ENCODE measurements around the gene ANKRD36B.
A peak's percentile ranks its signal among the peaks of the same experiment; 100 is the strongest.
"Not testable (repeated sequence)": the region's sequence is repeated elsewhere in the genome, so short reads cannot be mapped to it uniquely, and the experiment has no call there.

The ANKRD36B gene

GRCh38 chr2:97548536-97548935 is 41.1 kb downstream of the ANKRD36B start:
- DNase-seq = not testable (repeated sequence)

GRCh38 chr2:97546711-97547110 is 43.0 kb downstream of the ANKRD36B start:
- no peak for DNase-seq

GRCh38 chr2:97544911-97545310 is 44.8 kb downstream of the ANKRD36B start:
- DNase-seq = not testable (repeated sequence)

GRCh38 chr2:97525904-97526303 is 63.8 kb downstream of the ANKRD36B start:
- DNase-seq = not testable (repeated sequence)

GRCh38 chr2:97523816-97524215 is 65.9 kb downstream of the ANKRD36B start:
- not testable (repeated sequence) for DNase-seq

- not testable (repeated sequence) for DNase-seq
Observed at GRCh38 chr2:97522916-97523555, 66.6 kb downstream of the ANKRD36B start.

- DNase-seq = not testable (repeated sequence)
Observed at GRCh38 chr2:97495651-97496050, 94.0 kb downstream of the ANKRD36B start.

- DNase-seq = peak; percentile 16
Observed at GRCh38 chr2:97490141-97490540, 99.5 kb downstream of the ANKRD36B start.

All from CD4-positive, alpha-beta T cell treated with Interleukin-15 for 1 hour (primary cell).